Muscle layer of colon (tissue), 2 donors: ENCODE results near the gene CSNK1A1L.
A peak's percentile ranks its signal among the peaks of the same experiment; 100 is the strongest.

ENCODE experiments used
- H3K27ac ChIP-seq: one replicate; pipeline ENCODE4 v1.7.0; 2013; ENCODE audit warnings: low read depth, mild to moderate bottlenecking, low read length, moderate library complexity
- H3K27me3 ChIP-seq, 2 donors: one replicate each; pipeline ENCODE4 v1.7.0; 2013; ENCODE audit warnings: low read length in 2 of 2, mild to moderate bottlenecking in 2 of 2; ENCODE audit not compliant: insufficient read depth in 2 of 2, control insufficient read depth in 1 of 2
- H3K36me3 ChIP-seq: one replicate; pipeline ENCODE4 v1.7.0; 2013; ENCODE audit warnings: mild to moderate bottlenecking, low read length; ENCODE audit not compliant: insufficient read depth
- H3K4me1 ChIP-seq: one replicate; pipeline ENCODE4 v1.7.0; 2013; ENCODE audit warnings: mild to moderate bottlenecking, low read length; ENCODE audit not compliant: insufficient read depth
- H3K4me3 ChIP-seq, 2 donors: one replicate each; pipeline ENCODE4 v1.7.0; 2013; ENCODE audit warnings: low read length in 2 of 2, low read depth in 1 of 2, mild to moderate bottlenecking in 1 of 2, moderate library complexity in 1 of 2
- H3K9ac ChIP-seq: one replicate; pipeline ENCODE4 v1.7.0; 2013; ENCODE audit warnings: low read length
- H3K9me3 ChIP-seq: one replicate; pipeline ENCODE4 v1.7.0; 2013; ENCODE audit warnings: mild to moderate bottlenecking, low read length
- donor health status: abdominal sarcoma.
- donor health status: Adenocarcinoma of cecum.

CSNK1A1L gene

DNA sequence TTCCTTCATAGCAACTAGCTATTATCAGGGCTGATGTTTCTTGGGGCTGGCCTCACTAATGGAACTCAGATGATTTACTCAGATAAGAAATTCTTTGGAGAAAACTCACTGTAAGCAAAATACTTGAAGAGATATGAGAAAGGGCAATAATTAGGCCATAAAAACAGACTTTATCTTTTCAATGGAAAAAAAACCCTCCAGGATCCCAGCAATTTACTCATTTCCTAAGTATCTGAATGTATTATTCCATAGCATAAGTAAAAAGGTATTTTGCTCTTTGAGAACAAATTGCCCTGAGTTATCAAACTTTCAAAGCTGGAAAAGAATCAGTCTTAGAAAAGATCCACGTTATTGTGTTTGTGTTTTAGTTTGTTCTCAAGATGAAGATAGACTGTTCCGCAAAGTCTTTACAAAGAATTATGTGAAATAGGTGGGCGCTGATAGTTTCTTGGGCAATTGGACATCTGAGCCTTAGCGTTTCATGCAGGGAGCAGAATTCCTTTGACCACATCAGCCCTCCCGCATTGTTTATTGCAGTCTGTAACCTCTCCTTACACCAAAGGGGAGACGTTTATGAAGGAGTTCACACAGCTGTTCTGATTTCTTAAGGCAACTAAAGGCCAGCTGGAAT is 29.1 kb upstream of the CSNK1A1L start:
- no peaks in the 10 kb centered on the region for H3K27me3 ChIP-seq
- H3K27ac ChIP-seq: no peak overlapping the region

DNA sequence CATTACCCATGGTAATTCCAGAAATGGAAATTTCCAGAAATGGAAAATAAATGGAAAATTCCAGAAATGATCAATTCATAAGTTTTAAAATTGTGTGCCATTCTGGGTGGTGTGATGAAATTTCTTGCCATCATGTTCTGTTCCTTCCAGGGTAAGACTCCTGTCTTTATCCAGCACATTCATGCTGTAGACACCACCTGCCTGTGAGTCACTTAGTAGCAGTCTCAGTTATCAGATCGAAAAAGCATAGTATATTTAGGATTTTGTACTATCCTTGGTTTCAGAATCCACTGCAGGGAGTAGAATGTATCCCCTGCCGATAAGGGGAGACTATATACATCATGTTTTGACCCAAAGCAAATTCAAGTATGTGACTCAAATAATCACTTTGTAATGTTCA is 26.7 kb upstream of the CSNK1A1L start:
- Histone ChIP-seq H3K27ac (no peak overlapping the region), H3K9ac (no peak overlapping the region), H3K4me3 (no peak overlapping the region), H3K4me1 (peaks cover 25% of the 10 kb centered on the region), H3K9me3 (no peaks in the 10 kb centered on the region), H3K36me3 (no peaks in the 10 kb centered on the region), H3K27me3 (no peaks in the 10 kb centered on the region)

More for the DNA sequence above, 29.1 kb upstream of the CSNK1A1L start:
- Histone ChIP-seq H3K4me1 (peaks cover 5% of the 10 kb centered on the region), H3K36me3 (no peaks in the 10 kb centered on the region), H3K9ac (no peak overlapping the region), H3K9me3 (no peaks in the 10 kb centered on the region), H3K4me3 (no peak overlapping the region)

DNA sequence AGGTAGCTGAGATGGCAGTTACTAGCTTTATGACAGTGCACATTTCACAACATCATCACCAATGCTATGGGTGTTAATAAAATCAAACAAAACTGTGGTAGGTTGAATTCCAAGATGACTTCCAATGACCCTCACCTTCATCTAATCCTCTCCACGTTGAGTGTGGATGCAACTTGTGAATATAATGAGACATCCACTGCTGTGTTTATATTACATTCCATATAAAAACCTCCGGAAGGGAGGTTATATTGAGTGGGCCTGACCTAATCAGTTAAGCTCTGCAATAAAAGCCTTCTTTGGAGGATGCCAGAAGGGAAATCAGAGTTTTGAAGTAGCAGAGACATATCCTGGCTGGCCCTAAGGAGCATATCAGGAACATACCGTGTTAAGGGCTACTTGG is 25.6 kb upstream of the CSNK1A1L start:
- Histone ChIP-seq H3K4me1 (peaks cover 33% of the 10 kb centered on the region), H3K9me3 (no peaks in the 10 kb centered on the region), H3K27me3 (no peaks in the 10 kb centered on the region), H3K27ac (no peak overlapping the region), H3K36me3 (no peaks in the 10 kb centered on the region), H3K9ac (no peak overlapping the region), H3K4me3 (no peak overlapping the region)

DNA sequence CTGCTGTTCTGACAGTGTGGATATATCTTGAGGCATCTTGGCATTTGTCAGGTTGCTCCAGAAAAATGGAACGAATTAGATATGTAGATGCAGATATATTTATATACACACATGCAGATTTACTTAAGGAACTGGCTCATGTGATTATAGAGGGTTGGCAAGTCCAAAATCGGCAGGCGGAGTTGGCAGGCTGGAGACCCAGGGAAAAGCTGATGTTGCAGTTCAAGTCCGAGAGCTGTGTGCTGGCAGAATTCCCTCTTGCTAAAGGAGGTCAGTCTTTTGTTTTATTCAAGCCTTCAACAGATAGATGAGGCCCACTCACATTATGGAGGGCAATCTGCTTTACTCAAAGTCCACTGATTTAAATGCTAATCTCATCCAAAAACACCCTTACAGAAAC is 24.4 kb upstream of the CSNK1A1L start:
- Histone ChIP-seq H3K9ac (no peak overlapping the region), H3K4me1 (peaks cover 33% of the 10 kb centered on the region), H3K36me3 (no peaks in the 10 kb centered on the region), H3K9me3 (no peaks in the 10 kb centered on the region), H3K27ac (no peak overlapping the region), H3K4me3 (no peak overlapping the region), H3K27me3 (no peaks in the 10 kb centered on the region)

DNA sequence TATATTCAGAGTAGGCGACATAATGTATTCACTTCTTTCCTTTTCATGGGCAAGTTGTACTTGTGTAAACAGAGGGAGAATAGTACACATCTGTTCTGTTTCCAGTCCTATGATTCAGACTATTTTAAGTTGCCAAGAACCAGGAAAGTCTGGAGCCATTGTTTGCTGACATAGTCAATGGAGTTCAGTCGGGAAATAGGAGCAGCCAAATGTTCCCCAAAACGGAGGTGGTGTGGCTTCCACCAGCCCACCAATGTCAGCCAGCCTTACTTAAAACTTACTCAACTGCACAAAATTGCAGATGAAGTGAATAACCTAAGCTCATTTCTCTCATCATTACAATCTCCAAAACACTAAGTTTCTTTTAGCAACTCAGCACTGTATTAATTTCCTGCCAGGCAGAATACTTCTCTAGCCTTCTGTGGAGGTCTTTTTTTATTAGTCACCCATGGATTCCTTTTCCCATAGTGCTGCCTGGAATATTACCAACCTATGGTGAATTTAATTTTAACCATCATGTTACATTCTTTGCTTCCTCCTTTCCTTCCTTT is 22.3 kb upstream of the CSNK1A1L start:
- Histone ChIP-seq H3K4me3 (peak overlapping the region in 1 of 2 donors; percentile 25), H3K36me3 (no peaks in the 10 kb centered on the region), H3K9ac (no peak overlapping the region)

DNA sequence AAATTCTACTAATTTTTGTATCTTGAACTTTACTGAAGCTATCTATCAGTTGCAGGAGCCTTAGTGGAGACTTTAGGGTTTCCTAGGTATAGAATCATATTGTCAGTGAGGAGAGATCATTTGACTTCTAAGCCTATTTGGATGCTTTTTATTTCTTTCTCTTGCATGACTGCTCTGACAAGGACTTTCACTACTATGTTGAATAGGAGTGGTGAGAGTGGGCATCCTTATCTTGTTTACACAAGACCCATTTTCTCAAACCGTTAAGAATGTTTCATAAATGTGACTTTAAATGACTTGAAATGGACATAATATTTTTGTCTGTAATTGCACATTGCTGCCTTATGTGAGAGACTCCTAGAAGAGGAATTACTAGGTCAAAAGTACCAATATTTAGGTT is 17.9 kb upstream of the CSNK1A1L start:
- no peaks in the 10 kb centered on the region for H3K27me3 ChIP-seq
- no peak overlapping the region for H3K4me3 ChIP-seq
- H3K4me1 ChIP-seq: peaks cover 23% of the 10 kb centered on the region
- H3K9ac ChIP-seq: no peak overlapping the region
- no peaks in the 10 kb centered on the region for H3K36me3 ChIP-seq
- no peak overlapping the region for H3K27ac ChIP-seq
- no peaks in the 10 kb centered on the region for H3K9me3 ChIP-seq

More for the DNA sequence above, 22.3 kb upstream of the CSNK1A1L start:
- Histone ChIP-seq H3K27me3 (no peaks in the 10 kb centered on the region), H3K9me3 (no peaks in the 10 kb centered on the region), H3K27ac (peak overlapping the region; percentile 72), H3K4me1 (peaks cover 33% of the 10 kb centered on the region)

DNA sequence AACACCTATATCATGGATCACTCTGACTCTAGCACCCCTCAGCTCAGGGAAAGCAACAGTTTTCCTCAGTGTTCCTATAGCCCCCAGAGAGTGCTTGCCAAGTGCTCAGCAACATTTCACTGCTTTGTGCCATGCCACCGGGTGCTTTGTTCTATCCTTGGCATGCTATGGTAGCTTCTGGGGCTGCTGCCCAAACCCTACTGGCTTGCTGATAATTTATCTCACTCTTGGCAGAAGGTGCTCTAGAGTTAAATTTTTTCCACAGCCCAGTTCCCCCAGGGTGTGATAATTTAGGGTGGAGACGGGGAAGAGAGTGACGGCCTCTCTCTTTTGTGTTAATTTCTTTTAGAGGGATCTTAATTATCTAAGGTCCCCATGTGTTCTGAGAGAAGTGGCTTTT is 12.6 kb upstream of the CSNK1A1L start:
- Histone ChIP-seq H3K27ac (no peak overlapping the region), H3K4me1 (peaks cover 10% of the 10 kb centered on the region), H3K9me3 (no peaks in the 10 kb centered on the region), H3K4me3 (no peak overlapping the region), H3K9ac (no peak overlapping the region), H3K27me3 (no peaks in the 10 kb centered on the region), H3K36me3 (no peaks in the 10 kb centered on the region)

DNA sequence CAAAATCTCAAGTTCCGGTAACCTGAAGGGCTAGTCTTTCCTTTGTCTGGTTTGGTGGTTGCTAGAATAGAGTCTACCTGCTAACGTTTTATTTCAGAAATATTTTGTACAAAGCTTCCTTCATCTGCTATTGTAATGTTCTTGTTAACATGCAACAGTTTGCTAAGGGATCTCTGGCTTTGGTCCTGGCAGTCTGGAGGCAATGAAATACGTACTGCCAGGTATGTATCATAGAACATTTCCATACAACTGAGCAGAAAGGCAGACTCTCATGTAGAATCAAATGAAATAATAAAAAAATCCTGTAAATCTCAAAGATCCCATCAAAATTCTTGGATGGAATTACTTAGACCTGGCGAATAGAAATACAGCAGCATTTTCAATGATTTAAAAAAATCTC is 8.8 kb upstream of the CSNK1A1L start:
- no peaks in the 10 kb centered on the region for H3K36me3 ChIP-seq
- H3K27me3 ChIP-seq: no peaks in the 10 kb centered on the region
- no peak overlapping the region for H3K27ac ChIP-seq
- H3K9ac ChIP-seq: no peak overlapping the region
- peaks cover 15% of the 10 kb centered on the region for H3K4me1 ChIP-seq
- no peaks in the 10 kb centered on the region for H3K9me3 ChIP-seq
- no peak overlapping the region for H3K4me3 ChIP-seq

DNA sequence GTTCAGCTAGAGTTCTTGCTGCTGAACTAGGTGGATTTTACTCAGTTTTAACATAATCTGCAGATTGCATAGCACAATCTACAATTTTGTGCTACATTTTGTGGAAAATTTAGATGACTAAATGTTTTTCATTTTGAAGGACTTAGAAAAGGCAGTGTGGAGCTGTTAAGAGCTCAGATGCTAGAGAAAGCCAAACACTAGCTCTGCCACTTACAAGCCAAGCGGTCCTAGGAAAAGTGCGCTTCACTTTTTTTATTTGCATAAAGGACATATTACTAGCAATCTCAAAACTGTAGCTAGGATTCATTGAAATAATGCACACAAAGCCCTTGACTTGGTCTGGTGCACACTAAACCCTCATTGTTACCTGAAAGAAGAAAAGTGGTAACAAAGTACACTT is 8.1 kb upstream of the CSNK1A1L start:
- Histone ChIP-seq H3K9ac (no peak overlapping the region), H3K4me1 (peaks cover 12% of the 10 kb centered on the region), H3K27ac (no peak overlapping the region), H3K9me3 (no peaks in the 10 kb centered on the region), H3K27me3 (no peaks in the 10 kb centered on the region), H3K4me3 (no peak overlapping the region), H3K36me3 (no peaks in the 10 kb centered on the region)

DNA sequence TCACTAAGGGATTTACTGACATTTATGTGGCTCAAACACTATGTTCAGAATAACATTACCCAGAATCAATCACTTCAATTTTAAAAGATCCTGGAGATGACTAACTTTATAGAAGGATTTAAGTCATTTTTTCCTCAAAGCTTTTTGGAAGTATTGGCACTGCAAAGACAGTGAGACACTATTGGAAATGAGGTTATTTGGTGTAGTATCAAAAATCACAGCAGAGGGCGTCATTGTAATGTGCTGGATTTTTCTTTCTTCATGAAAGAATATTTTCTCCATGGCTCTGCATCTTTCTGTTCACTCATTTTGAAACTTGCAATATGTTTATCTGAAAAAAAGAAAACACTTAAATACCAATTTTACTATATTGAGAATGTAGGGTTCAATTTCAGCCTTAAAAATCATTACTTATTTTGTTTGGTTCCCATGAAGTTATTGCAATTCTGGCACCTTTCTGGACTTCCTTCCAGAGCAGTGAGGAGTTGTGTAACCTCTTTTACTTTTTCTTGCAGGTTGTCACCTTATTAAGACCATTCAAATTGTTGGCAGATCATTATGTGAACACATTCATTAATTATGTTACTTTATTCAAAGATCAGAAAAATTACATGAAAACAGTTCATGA is 3.7 kb upstream of the CSNK1A1L start:
- H3K27ac ChIP-seq: no peak overlapping the region
- no peak overlapping the region for H3K4me3 ChIP-seq
- H3K36me3 ChIP-seq: no peaks in the 10 kb centered on the region
- no peaks in the 10 kb centered on the region for H3K27me3 ChIP-seq
- H3K9me3 ChIP-seq: no peaks in the 10 kb centered on the region
- H3K9ac ChIP-seq: no peak overlapping the region
- peaks cover 11% of the 10 kb centered on the region for H3K4me1 ChIP-seq

DNA sequence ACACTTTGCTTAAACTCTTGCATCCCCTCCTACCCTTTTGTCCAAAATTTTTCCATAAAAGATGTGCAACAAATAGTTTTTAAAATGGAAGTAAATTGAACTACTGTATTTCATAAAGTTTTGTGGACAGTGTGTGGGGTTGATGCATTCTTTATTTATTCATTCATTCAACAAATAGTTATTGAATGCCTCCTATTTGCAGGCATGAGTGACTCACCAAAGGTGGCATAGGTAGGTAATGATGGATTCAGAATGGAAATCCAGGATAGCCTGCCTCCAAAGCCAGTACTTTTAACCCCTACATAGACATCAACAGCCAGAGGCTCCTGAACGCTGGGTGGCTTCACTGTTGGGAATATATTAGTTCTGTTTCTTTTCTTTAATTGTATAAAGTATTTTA is 2.4 kb upstream of the CSNK1A1L start:
- Histone ChIP-seq H3K36me3 (no peaks in the 10 kb centered on the region), H3K27me3 (no peaks in the 10 kb centered on the region), H3K4me1 (peaks cover 11% of the 10 kb centered on the region), H3K27ac (no peak overlapping the region), H3K9me3 (no peaks in the 10 kb centered on the region), H3K9ac (no peak overlapping the region), H3K4me3 (no peak overlapping the region)

DNA sequence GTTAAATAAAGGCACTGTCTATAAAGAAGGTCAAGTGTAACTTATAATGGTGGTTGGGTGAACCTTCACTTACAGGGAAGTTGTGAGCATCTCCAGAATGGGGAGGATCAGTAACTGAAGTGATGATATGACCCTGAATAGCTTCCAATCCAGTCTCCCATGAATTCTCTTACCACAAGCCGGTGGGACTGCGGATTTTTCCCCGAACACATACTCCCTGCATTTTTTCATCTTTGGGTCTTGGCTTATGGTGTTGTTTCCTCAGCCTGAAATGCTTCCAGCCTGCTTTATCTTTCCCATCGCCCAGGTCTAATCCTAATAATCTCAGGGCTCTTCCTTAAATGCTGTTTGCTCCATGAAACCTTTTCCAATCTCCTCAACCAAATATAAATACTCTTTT is 2.0 kb upstream of the CSNK1A1L start:
- H3K4me3 ChIP-seq: no peak overlapping the region
- H3K9ac ChIP-seq: no peak overlapping the region
- no peaks in the 10 kb centered on the region for H3K27me3 ChIP-seq
- no peaks in the 10 kb centered on the region for H3K9me3 ChIP-seq
- peaks cover 11% of the 10 kb centered on the region for H3K4me1 ChIP-seq
- H3K36me3 ChIP-seq: no peaks in the 10 kb centered on the region
- no peak overlapping the region for H3K27ac ChIP-seq
